GM23338 (cell line): ENCODE data around the gene CYB5R4.

Experiments used
- CTCF ChIP-seq, 2 experiments: fragments of 200-600 bp in 1 of 2; sonication (generic) in 1 of 2; conservative IDR thresholded peaks; 2 replicates each; pipeline versions ENCODE4 v1.5.1 to v1.6.1; 2016 to 2017; ENCODE audit warnings: antibody characterized with exemption in 2 of 2, low read depth in 2 of 2, mild to moderate bottlenecking in 2 of 2, moderate library complexity in 1 of 2
- EZH2 ChIP-seq: fragments of 200-600 bp; sonication (generic); IDR thresholded peaks from one replicate; pipeline ENCODE4 v1.8.0; 2017; ENCODE audit warnings: antibody characterized with exemption, mild to moderate bottlenecking, low read depth; ENCODE audit not compliant: unreplicated experiment
- EZH2phosphoT487 ChIP-seq: fragments of 200-600 bp; sonication (generic); IDR thresholded peaks from one replicate; pipeline ENCODE4 v1.8.1; 2018; ENCODE audit warnings: antibody characterized with exemption; ENCODE audit not compliant: unreplicated experiment
- POLR2AphosphoS5 ChIP-seq: IDR thresholded peaks from 2 replicates; pipeline ENCODE4 v1.6.1; 2016; ENCODE audit warnings: antibody characterized with exemption, low read depth
- REST ChIP-seq: IDR thresholded peaks from one replicate; pipeline ENCODE4 v1.6.1; 2018; ENCODE audit warnings: antibody characterized with exemption; ENCODE audit not compliant: unreplicated experiment

GRCh38 chr6:83960664-83961063 lies 101.2 kb downstream of the CYB5R4 start:
- TF ChIP-seq CTCF (conservative IDR thresholded peaks at IDR 0.05; ENCODE audit: low read depth in 2 of 2) = no peak
- TF ChIP-seq EZH2 = no peak
- no peak for TF ChIP-seq REST
- no peak for TF ChIP-seq POLR2AphosphoS5
- TF ChIP-seq EZH2phosphoT487 = no peak
